H9 (cell line): ENCODE measurements around the gene PTPRF. TPM values are rescaled to one million over a fixed set of nuclear protein-coding genes. Genes with fewer than 3 reads are reported as not detected.

Experiments used
- DNase-seq: peaks from one replicate; pipeline ENCODE4 v3.0.0-alpha.2; 2017
- H2AFZ ChIP-seq: one replicate; pipeline ENCODE4 v1.6.1; 2013; ENCODE audit warnings: mild to moderate bottlenecking, low read length, control low read depth, moderate library complexity
- H2AK5ac ChIP-seq: 2 replicates; pipeline ENCODE4 v1.6.1; 2013; ENCODE audit warnings: low read length, control low read depth, mixed read lengths; ENCODE audit not compliant: insufficient read length
- H2BK120ac ChIP-seq: one replicate; pipeline ENCODE4 v1.6.1; 2013; ENCODE audit warnings: low read depth, mild to moderate bottlenecking, low read length, control low read depth, inconsistent platforms; ENCODE audit not compliant: poor library complexity, severe bottlenecking
- H2BK12ac ChIP-seq: 2 replicates; pipeline ENCODE4 v1.6.1; 2013; ENCODE audit warnings: low read length, control low read depth, mixed read lengths, low read depth; ENCODE audit not compliant: insufficient read length
- H2BK15ac ChIP-seq: 2 replicates; pipeline ENCODE4 v1.6.1; 2013; ENCODE audit warnings: low read depth, low read length, control low read depth
- H2BK20ac ChIP-seq: one replicate; pipeline ENCODE4 v1.6.1; 2013; ENCODE audit warnings: low read depth, mild to moderate bottlenecking, low read length, control low read depth, inconsistent platforms; ENCODE audit not compliant: poor library complexity, severe bottlenecking
- H2BK5ac ChIP-seq: 2 replicates; pipeline ENCODE4 v1.6.1; 2013; ENCODE audit warnings: low read length, control low read depth, mixed read lengths; ENCODE audit not compliant: insufficient read length
- H3K14ac ChIP-seq: 2 replicates; pipeline ENCODE4 v1.6.1; 2013; ENCODE audit warnings: low read length, control low read depth; ENCODE audit not compliant: insufficient read depth
- H3K18ac ChIP-seq: 2 replicates; pipeline ENCODE4 v1.6.1; 2013; ENCODE audit warnings: low read depth, mild to moderate bottlenecking, mixed read lengths, low read length, control low read depth; ENCODE audit not compliant: insufficient read length
- H3K23ac ChIP-seq: 2 replicates; pipeline ENCODE4 v1.6.1; 2013; ENCODE audit warnings: low read length, control low read depth, mixed read lengths, low read depth; ENCODE audit not compliant: insufficient read length
- H3K23me2 ChIP-seq: 2 replicates; pipeline ENCODE4 v1.6.1; 2013; ENCODE audit warnings: low read depth, mild to moderate bottlenecking, mixed read lengths, low read length, control low read depth; ENCODE audit not compliant: insufficient read length, poor library complexity, severe bottlenecking
- H3K27ac ChIP-seq: 2 replicates; pipeline ENCODE4 v1.5.1; 2013; ENCODE audit warnings: low read length, control low read depth, mixed read lengths, low read depth; ENCODE audit not compliant: insufficient read length
- H3K27me3 ChIP-seq: 2 replicates; pipeline ENCODE4 v1.6.1; 2013; ENCODE audit warnings: low read length, control low read depth, inconsistent platforms; ENCODE audit not compliant: insufficient read depth
- H3K4ac ChIP-seq: 2 replicates; pipeline ENCODE4 v1.6.1; 2013; ENCODE audit warnings: low read depth, mild to moderate bottlenecking, control low read depth, inconsistent platforms, low read length, moderate library complexity
- H3K4me1 ChIP-seq: 2 replicates; pipeline ENCODE4 v1.6.1; 2013; ENCODE audit warnings: low read length, control low read depth, inconsistent platforms; ENCODE audit not compliant: insufficient read depth
- H3K4me2 ChIP-seq: 2 replicates; pipeline ENCODE4 v1.6.1; 2013; ENCODE audit warnings: low read length, control low read depth, mixed read lengths; ENCODE audit not compliant: insufficient read length, insufficient read depth
- H3K56ac ChIP-seq: 2 replicates; pipeline ENCODE4 v1.6.1; 2013; ENCODE audit warnings: low read depth, mild to moderate bottlenecking, mixed read lengths, low read length, control low read depth; ENCODE audit not compliant: insufficient read length
- H3K79me1 ChIP-seq: 2 replicates; pipeline ENCODE4 v1.6.1; 2013; ENCODE audit warnings: low read depth, mild to moderate bottlenecking, moderate library complexity, low read length, control low read depth, inconsistent platforms; ENCODE audit not compliant: insufficient read depth, poor library complexity, severe bottlenecking
- H3K79me2 ChIP-seq: 2 replicates; pipeline ENCODE4 v1.6.1; 2013; ENCODE audit warnings: low read length, control low read depth, inconsistent platforms; ENCODE audit not compliant: insufficient read depth
- H3K9ac ChIP-seq: 2 replicates; pipeline ENCODE4 v1.6.1; 2013; ENCODE audit warnings: low read length, control low read depth, mixed read lengths; ENCODE audit not compliant: insufficient read length; ENCODE audit errors: extremely low read depth
- H3K9me3 ChIP-seq: one replicate; pipeline ENCODE4 v1.6.1; 2013; ENCODE audit warnings: low read depth, low read length, inconsistent platforms; ENCODE audit not compliant: control insufficient read depth
- H3T11ph ChIP-seq: one replicate; pipeline ENCODE4 v1.6.1; 2013; ENCODE audit warnings: mild to moderate bottlenecking, low read length, control low read depth, inconsistent platforms
- H4K20me1 ChIP-seq: one replicate; pipeline ENCODE4 v1.6.1; 2013; ENCODE audit not compliant: control insufficient read depth, insufficient read length, insufficient read depth
- H4K5ac ChIP-seq: 2 replicates; pipeline ENCODE4 v1.6.1; 2013; ENCODE audit warnings: low read depth, mild to moderate bottlenecking, mixed read lengths, low read length, control low read depth; ENCODE audit not compliant: insufficient read length
- H4K8ac ChIP-seq: replicated peaks from 2 replicates; pipeline ENCODE4 v1.6.1; 2013; ENCODE audit warnings: low read length, control low read depth, mixed read lengths, low read depth; ENCODE audit not compliant: insufficient read length
- H4K91ac ChIP-seq: 2 replicates; pipeline ENCODE4 v1.6.1; 2013; ENCODE audit warnings: low read depth, mild to moderate bottlenecking, moderate library complexity, mixed read lengths, low read length, control low read depth; ENCODE audit not compliant: insufficient read length
- H3K27ac Mint-ChIP-seq, 3 experiments: 2 replicates in 2 of 3; 3 replicates in 1 of 3; pipeline ENCODE4 v1.8.0; 2020 to 2021; ENCODE audit warnings: mixed read lengths in 3 of 3, mild to moderate bottlenecking in 1 of 3, moderate library complexity in 1 of 3
- H3K27me3 Mint-ChIP-seq: 2 replicates; pipeline ENCODE4 v1.8.0; 2021; ENCODE audit warnings: low read depth, mild to moderate bottlenecking, moderate library complexity, mixed read lengths
- H3K36me3 Mint-ChIP-seq, 3 experiments: 2 replicates in 2 of 3; 3 replicates in 1 of 3; pipeline ENCODE4 v1.8.0; 2020 to 2021; ENCODE audit warnings: low read depth in 3 of 3, mixed read lengths in 3 of 3; ENCODE audit not compliant: insufficient read depth in 1 of 3
- H3K4me1 Mint-ChIP-seq, 2 experiments: 2 replicates each; pipeline ENCODE4 v1.8.0; 2020; ENCODE audit warnings: mixed read lengths in 2 of 2
- H3K4me3 Mint-ChIP-seq, 2 experiments: 2 replicates in 1 of 2; 3 replicates in 1 of 2; pipeline ENCODE4 v1.8.0; 2020 to 2021; ENCODE audit warnings: mild to moderate bottlenecking in 2 of 2, mixed read lengths in 2 of 2, moderate library complexity in 1 of 2
- H3K9me3 Mint-ChIP-seq, 2 experiments: 2 replicates in 1 of 2; 3 replicates in 1 of 2; pipeline ENCODE4 v1.8.0; 2020; ENCODE audit warnings: mild to moderate bottlenecking in 2 of 2, mixed read lengths in 2 of 2, moderate library complexity in 1 of 2
- CTCF ChIP-seq: fragments of 200-600 bp; sonication (generic); conservative IDR thresholded peaks from 3 replicates; pipeline ENCODE4 v1.8.0; 2021; ENCODE audit warnings: antibody characterized with exemption, mild to moderate bottlenecking
- WGBS: extraction: QIAGEN DNeasy Blood & Tissue Kit; methylation state at CpG from one replicate; pipeline ENCODE4 v1.1.7; 2013; ENCODE audit warnings: missing lambda C conversion rate, low lambda C conversion rate, mixed read lengths; ENCODE audit not compliant: insufficient read length; ENCODE audit errors: extremely low coverage; 5-methylcytosine and 5-hydroxymethylcytosine counted together
- total RNA-seq: library from RNA; stranded (reverse); gene quantifications from 2 replicates; pipeline ENCODE4 v1.2.1, GENCODE V29; 2021

PTPRF gene
- total RNA-seq, 1 experiment from 2014 or later: 193 TPM

GRCh38 chr1:43532716-43533115, 2.0 kb downstream of the PTPRF start:
- H3K23me2 ChIP-seq: peaks cover 11% of the 10 kb centered on the region
- peak overlapping the region; percentile 91 to 97 for H3K4me3 Mint-ChIP-seq
- H2AFZ ChIP-seq: no peak overlapping the region
- H2BK15ac ChIP-seq: no peak overlapping the region
- no peak overlapping the region for H3K23ac ChIP-seq
- no peaks in the 10 kb centered on the region; the same call in 1 of the 2 replicates for H3K27me3 ChIP-seq
- no peak for TF ChIP-seq CTCF
- no peak overlapping the region for H2AK5ac ChIP-seq
- no peak overlapping the region for H3K27ac ChIP-seq
- H2BK20ac ChIP-seq: no peak overlapping the region
- peaks cover 9% of the 10 kb centered on the region for H3K79me1 ChIP-seq
- H3K9me3 Mint-ChIP-seq: no peaks in the 10 kb centered on the region; a peak in 2 of 5 replicates
- peaks cover 6% of the 10 kb centered on the region; the same call in 1 of the 2 replicates for H3K4me1 ChIP-seq
- peaks cover 21% of the 10 kb centered on the region; the same call in 1 of the 2 replicates for H3K79me2 ChIP-seq
- peak overlapping the region; percentile 56 for H3K4me2 ChIP-seq
- H3K9me3 ChIP-seq: no peaks in the 10 kb centered on the region
- H4K8ac ChIP-seq: no peak overlapping the region
- no peak for DNase-seq
- no peak overlapping the region for H3K9ac ChIP-seq
- H3K4me1 Mint-ChIP-seq: peaks cover 68 to 74% of the 10 kb centered on the region in 2 experiments
- no peak overlapping the region for H2BK120ac ChIP-seq
- H3K27me3 Mint-ChIP-seq: peaks cover 21% of the 10 kb centered on the region
- H2BK12ac ChIP-seq: no peak overlapping the region
- no peaks in the 10 kb centered on the region for H4K20me1 ChIP-seq
- no peak overlapping the region for H4K5ac ChIP-seq
- no peak overlapping the region for H3T11ph ChIP-seq
- H3K27ac Mint-ChIP-seq: no peak overlapping the region
- WGBS: no CpG with 5 or more reads among the region's 5 CpGs
- H2BK5ac ChIP-seq: no peak overlapping the region
- H3K14ac ChIP-seq: no peak overlapping the region
- no peak overlapping the region for H3K4ac ChIP-seq
- peaks cover 5 to 11% (median 9%) of the 10 kb centered on the region in 3 experiments; a peak in 6 of 7 replicates for H3K36me3 Mint-ChIP-seq
- H4K91ac ChIP-seq: no peak overlapping the region
- H3K18ac ChIP-seq: no peak overlapping the region
- H3K56ac ChIP-seq: no peak overlapping the region
